ENCODE measurements around the gene TCF12. TPM values are rescaled to one million over a fixed set of nuclear protein-coding genes. Genes with fewer than 3 reads are reported as not detected.

TCF12 gene
- total RNA-seq (2021; fragmentation: NEBNext Ultra II Directional; extraction: Animal tissue kit (Norgen Biotek cat#: 25700)), result 90.9 and 101 TPM in 2 replicates
- polyA plus RNA-seq (2011; rRNA removed), result 85.8 and 95.9 TPM in 2 replicates
- 49.9 TPM for polyA plus RNA-seq (2011; cell fraction: cytosol; rRNA removed)
- 85.0 TPM for polyA plus RNA-seq (2011; cell fraction: nucleus; rRNA removed)
- 43.7 to 62.1 TPM (median 48.9 TPM) in 4 replicates for polyA plus RNA-seq (2012, experiment 1 of 2)
- polyA plus RNA-seq (2012, experiment 2 of 2), result 2.3 TPM
- 38.2 TPM for polyA plus RNA-seq (2013, experiment 1 of 2)
- 37.4 TPM for polyA plus RNA-seq (2013, experiment 2 of 2)
- 187 and 255 TPM in 2 replicates for polyA minus RNA-seq (2011; rRNA and poly(A)+ RNA removed)
- 67.1 TPM for polyA minus RNA-seq (2011; cell fraction: cytosol; rRNA and poly(A)+ RNA removed)
- 203 TPM for polyA minus RNA-seq (2011; cell fraction: nucleus; rRNA and poly(A)+ RNA removed)
- long read RNA-seq, experiment 1, full-length matches to known transcripts, result 6 of 50 reads
- long read RNA-seq, experiment 1, partial matches to known transcripts, result 37 of 50 reads
- long read RNA-seq, experiment 1, other reads (novel, unspliced or antisense), result 7 of 50 reads
- long read RNA-seq, experiment 2, full-length matches to known transcripts, result 3 of 10 reads
- long read RNA-seq, experiment 2, partial matches to known transcripts, result 4 of 10 reads
- long read RNA-seq, experiment 2, other reads (novel, unspliced or antisense), result 3 of 10 reads

DNA sequence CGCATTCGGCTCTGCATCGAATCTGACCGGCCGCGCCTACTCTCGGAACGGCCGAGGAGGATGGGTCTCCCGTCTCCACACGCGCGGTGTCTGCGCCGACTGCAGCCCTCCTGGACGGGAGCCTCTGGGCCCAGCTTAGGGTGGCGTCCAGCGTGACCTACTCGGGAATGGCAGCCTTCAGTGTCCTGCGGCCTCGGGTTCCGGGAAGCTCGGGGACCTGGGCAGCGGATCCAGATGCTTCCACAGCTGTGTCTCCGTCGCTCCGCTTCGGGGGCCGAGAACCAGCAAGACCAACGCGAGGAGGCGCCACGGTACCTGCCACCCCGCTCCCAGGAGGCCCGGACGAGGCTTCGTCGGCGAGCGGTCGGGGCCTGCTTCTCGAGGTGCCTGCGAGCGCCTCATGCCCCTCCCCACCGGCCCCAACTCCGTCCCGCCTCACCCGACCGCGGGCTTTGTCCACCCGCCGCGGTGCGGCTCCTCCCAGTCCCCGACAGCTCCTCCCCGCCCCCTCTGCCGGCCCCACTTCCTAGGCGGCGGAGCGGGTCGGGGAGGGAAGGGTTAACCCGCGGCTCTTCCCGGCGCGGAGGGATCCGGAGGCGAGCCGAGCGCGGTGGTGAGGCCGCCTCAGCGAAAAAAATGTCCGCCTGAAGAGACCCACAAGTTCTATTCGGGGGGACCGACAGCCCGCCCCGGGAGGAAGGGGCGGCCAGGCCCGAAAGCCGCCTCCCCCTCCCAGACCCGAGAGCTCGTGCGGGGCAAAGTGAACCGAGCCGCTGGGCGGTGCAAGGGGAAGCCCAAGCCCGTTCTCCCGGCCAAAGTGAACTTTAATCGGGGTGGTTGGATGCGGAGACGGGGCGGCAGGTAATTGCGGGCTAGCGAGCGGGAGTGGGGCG lies at the start of gene TCF12:
TCF12 (plus strand) TSS at position 599 of the 893 bp plus-strand sequence. CDS start 1,270 bp downstream, outside the sequence.
- H3K14ac ChIP-seq (ENCODE audit: insufficient read length), result no peak within 1 kb of the TSS
- H3K9ac ChIP-seq (replicated peaks in 1 of 4; ENCODE audit: extremely low read depth in 1 of 4, low read depth in 3 of 4, low read length in 3 of 4), result peak within 1 kb of the TSS; percentile 84 to 98 (median 89)
- H2BK15ac ChIP-seq (ENCODE audit: low read length), result 0 out of 2 replicates have a peak within 1 kb of the TSS, but pooled peaks have one; percentile 81
- H3K79me1 ChIP-seq (ENCODE audit: low read depth, low read length), result no peaks in the 10 kb centered on the region
- H3K36me3 ChIP-seq (ENCODE audit: control insufficient read depth in 2 of 4, insufficient read depth in 4 of 4, low read length in 3 of 4), result peaks cover 0 to 20% (median 0%) of the 10 kb centered on the region in 4 experiments; a peak in 2 of 8 replicates
- POLR2A ChIA-PET (ENCODE audit: partially characterized antibody), result interaction anchor here (0.6 to 4.1 kb wide), 24 partner anchors 8 to 333 kb away, joined by 3 to 69 read pairs (median 4); no protein-coding TSS in a partner anchor
- peak within 1 kb of the TSS; percentile 85 for H4K91ac ChIP-seq (replicated peaks; ENCODE audit: insufficient read length, low read length)
- peak; percentile 89 to 94 for DNase-seq (ENCODE audit: low read depth in 1 of 2, low spot score in 2 of 2)
- H3K4ac ChIP-seq (replicated peaks; ENCODE audit: insufficient read length, low read depth, low read length), result peak within 1 kb of the TSS; percentile 48
- H2BK20ac ChIP-seq (ENCODE audit: low read length), result peak within 1 kb of the TSS; percentile 48; the same call in 1 of the 2 replicates
- H2BK120ac ChIP-seq (replicated peaks; ENCODE audit: low read depth, low read length), result no peak within 1 kb of the TSS
- peaks cover 0 to 37% of the 10 kb centered on the region in 2 experiments; a peak in 2 of 4 replicates for H3K79me2 ChIP-seq (ENCODE audit: control insufficient read depth in 1 of 2, insufficient read depth in 2 of 2, low read length in 2 of 2)
- peak within 1 kb of the TSS; percentile 95 for H3K56ac ChIP-seq (replicated peaks; ENCODE audit: insufficient read length, low read depth, low read length)
- peak within 1 kb of the TSS; percentile 84; the same call in 1 of the 2 replicates for H2BK12ac ChIP-seq (ENCODE audit: low read depth, low read length)
- H4K20me1 ChIP-seq (replicated peaks in 1 of 2; ENCODE audit: control insufficient read depth in 1 of 2, insufficient read depth in 2 of 2, low read length in 2 of 2), result no peaks in the 10 kb centered on the region
- no peak for FAIRE-seq
- peaks cover 2 to 6% (median 4%) of the 10 kb centered on the region in 4 experiments; a peak in 6 of 7 replicates for H3K4me1 ChIP-seq (replicated peaks in 1 of 4; ENCODE audit: control insufficient read depth in 3 of 4, insufficient read depth in 4 of 4, low read length in 3 of 4)
- H3K9me3 ChIP-seq (ENCODE audit: insufficient read depth in 2 of 2, low read depth in 1 of 2, low read length in 1 of 2), result no peaks in the 10 kb centered on the region
- 2% methylated on average over 51 of the region's 97 CpGs; no CpG with 5 or more reads in 1 of the 2 experiments for WGBS, 2 experiments (ENCODE audit: extremely low coverage in 1 of 2, insufficient coverage in 1 of 2, insufficient read length in 1 of 2, insufficient replicate concordance in 2 of 2, low coverage in 1 of 2, low lambda C conversion rate in 2 of 2, missing lambda C conversion rate in 1 of 2)
- peak within 1 kb of the TSS; percentile 86 for H4K5ac ChIP-seq (ENCODE audit: insufficient read length, low read depth, low read length)
- CTCF ChIA-PET (ENCODE audit: partially characterized antibody), result interaction anchor here (0.6 to 1.4 kb wide), 7 partner anchors 8 to 100 kb away, joined by 3 to 10 read pairs (median 3); no protein-coding TSS in a partner anchor
- peak within 1 kb of the TSS; percentile 88 for H3K27ac ChIP-seq (ENCODE audit: low read depth, low read length)
- peak within 1 kb of the TSS; percentile 84 to 96 (median 92) for H3K4me3 ChIP-seq (ENCODE audit: extremely low read depth in 1 of 4, insufficient read depth in 2 of 4, low read depth in 3 of 4, low read length in 4 of 4)
- H3K23me2 ChIP-seq (ENCODE audit: low read depth, low read length), result peaks cover 13% of the 10 kb centered on the region
- peak within 1 kb of the TSS; percentile 90 for H2BK5ac ChIP-seq (ENCODE audit: low read depth, low read length)
- H3K27me3 ChIP-seq (replicated peaks in 1 of 4; ENCODE audit: control insufficient read depth in 3 of 4, extremely low read depth in 1 of 4, insufficient read depth in 3 of 4, low read length in 3 of 4), result peaks cover 0 to 3% (median 0%) of the 10 kb centered on the region in 4 experiments; a peak in 3 of 7 replicates
- H2AFZ ChIP-seq (ENCODE audit: low read length), result peak within 1 kb of the TSS; percentile 22; the same call in 1 of the 2 replicates
- no peak within 1 kb of the TSS for H2AK5ac ChIP-seq (ENCODE audit: low read depth, low read length)
- H3K4me2 ChIP-seq (ENCODE audit: insufficient read depth in 1 of 2, low read depth in 2 of 2, low read length in 2 of 2), result peak within 1 kb of the TSS; percentile 80 to 90
- no peak within 1 kb of the TSS for H3K23ac ChIP-seq (ENCODE audit: insufficient read length)
- H3K18ac ChIP-seq (ENCODE audit: extremely low read depth, low read length), result peak within 1 kb of the TSS; percentile 95
- peak within 1 kb of the TSS; percentile 92 for H4K8ac ChIP-seq (ENCODE audit: extremely low read depth, insufficient read depth, low read length)
- TF ChIP-seq ASH2L (IDR thresholded peaks at IDR 0.05; ENCODE audit: low read length) (peak; percentile 82), RFX5 (IDR thresholded peaks at IDR 0.05; ENCODE audit: borderline replicate concordance, low read depth, low read length) (no peak)
